Kidney (tissue), 14 donors: Measurements from ENCODE around the gene R3HDML. TPM values are rescaled to one million over a fixed set of nuclear protein-coding genes. Genes with fewer than 3 reads are reported as not detected.
"Not testable (repeated sequence)": the region's sequence is repeated elsewhere in the genome, so short reads cannot be mapped to it uniquely, and the experiment has no call there.

Source experiments
- DNase-seq, 5 donors: peaks; one replicate each; pipeline ENCODE4 v3.0.0-alpha.2; 2013 to 2020
- FAIRE-seq: peaks from 2 replicates; lab custom pipeline; 2012; peaks lifted over from hg19 to GRCh38; lab: Jason Lieb, UNC
- H3K27ac ChIP-seq, 2 donors: one replicate each; pipeline ENCODE4 v1.7.0; 2013; ENCODE audit warnings: low read depth in 2 of 2, low read length in 2 of 2, inconsistent platforms in 1 of 2
- H3K27me3 ChIP-seq: one replicate; pipeline ENCODE4 v1.7.1; 2013; ENCODE audit warnings: low read length, inconsistent platforms; ENCODE audit not compliant: control insufficient read depth, insufficient read depth
- H3K36me3 ChIP-seq, 3 donors: one replicate each; pipeline versions ENCODE4 v1.7.0 to v1.7.1; 2013; ENCODE audit warnings: low read length in 3 of 3, control low read depth in 1 of 3, inconsistent platforms in 1 of 3; ENCODE audit not compliant: insufficient read depth in 3 of 3, control insufficient read depth in 2 of 3
- H3K4me1 ChIP-seq, 3 donors: one replicate each; pipeline versions ENCODE4 v1.7.0 to v1.7.1; 2013; ENCODE audit warnings: low read length in 3 of 3, inconsistent platforms in 1 of 3, low read depth in 1 of 3; ENCODE audit not compliant: control insufficient read depth in 2 of 3, insufficient read depth in 2 of 3
- H3K4me3 ChIP-seq, 3 donors: one replicate each; pipeline versions ENCODE4 v1.7.0 to v1.8.1; 2013; ENCODE audit warnings: low read length in 3 of 3, control low read depth in 1 of 3, inconsistent platforms in 1 of 3
- H3K9ac ChIP-seq, 3 donors: one replicate each; pipeline versions ENCODE4 v1.7.0 to v1.7.1; 2013; ENCODE audit warnings: low read length in 3 of 3, control low read depth in 1 of 3, inconsistent platforms in 1 of 3
- H3K9me3 ChIP-seq, 3 donors: one replicate each; pipeline versions ENCODE4 v1.7.0 to v1.7.1; 2013; ENCODE audit warnings: low read length in 3 of 3, control low read depth in 1 of 3, inconsistent platforms in 1 of 3; ENCODE audit not compliant: control insufficient read depth in 2 of 3, insufficient read depth in 1 of 3
- intact Hi-C: fragments of 100-400 bp; cut with DNase I; formaldehyde crosslinking; loops from one replicate; pipeline ENCODE4 v1.11.1; 2022
- polyA plus RNA-seq: library from polyadenylated mRNA; stranded (reverse); fragments of 350-450 nt; fragmentation: Illumina TruSeq; extraction: RNeasy Lipid Tissue Mini Kit (QIAGEN cat#74804); gene quantifications from one replicate; pipeline ENCODE4 v1.2.3, GENCODE V29; 2014; ENCODE audit warnings: low read depth, low replicate concordance; ENCODE audit not compliant: insufficient read depth
- total RNA-seq: library from RNA; stranded (reverse); fragmentation: NEBNext Ultra II Directional; extraction: Animal tissue kit (Norgen Biotek cat#: 25700); gene quantifications from one replicate; pipeline ENCODE4 v1.2.1, GENCODE V29; 2021
- TF ChIP-seq, protein P1 (sequence below): IDR thresholded peaks from 3 replicates; pipeline ENCODE4 v1.5.1; 2012; ENCODE audit warnings: mild to moderate bottlenecking, moderate library complexity, borderline replicate concordance; ENCODE audit not compliant: insufficient read depth; ENCODE audit errors: extremely low read depth
- donor health status: control.
- donor health status: control.
- donor health status: control.
- donor health status: control.
- donor health status: control.
- donor health status: DM: yes; HTN: yes; CAD: no.
- donor health status: Normal renal cell carcinoma (clear cell type).

R3HDML gene
- total and polyA plus RNA-seq, 2 donors from 2014 or later, result not detected

GRCh38 chr20:44324343-44324742, 12.5 kb upstream of the R3HDML start:
- FAIRE-seq, result no peak
- no peaks in the 10 kb centered on the region for H3K9me3 ChIP-seq
- peak in 2 of 5 donors; percentile 21 to 57 for DNase-seq

DNA sequence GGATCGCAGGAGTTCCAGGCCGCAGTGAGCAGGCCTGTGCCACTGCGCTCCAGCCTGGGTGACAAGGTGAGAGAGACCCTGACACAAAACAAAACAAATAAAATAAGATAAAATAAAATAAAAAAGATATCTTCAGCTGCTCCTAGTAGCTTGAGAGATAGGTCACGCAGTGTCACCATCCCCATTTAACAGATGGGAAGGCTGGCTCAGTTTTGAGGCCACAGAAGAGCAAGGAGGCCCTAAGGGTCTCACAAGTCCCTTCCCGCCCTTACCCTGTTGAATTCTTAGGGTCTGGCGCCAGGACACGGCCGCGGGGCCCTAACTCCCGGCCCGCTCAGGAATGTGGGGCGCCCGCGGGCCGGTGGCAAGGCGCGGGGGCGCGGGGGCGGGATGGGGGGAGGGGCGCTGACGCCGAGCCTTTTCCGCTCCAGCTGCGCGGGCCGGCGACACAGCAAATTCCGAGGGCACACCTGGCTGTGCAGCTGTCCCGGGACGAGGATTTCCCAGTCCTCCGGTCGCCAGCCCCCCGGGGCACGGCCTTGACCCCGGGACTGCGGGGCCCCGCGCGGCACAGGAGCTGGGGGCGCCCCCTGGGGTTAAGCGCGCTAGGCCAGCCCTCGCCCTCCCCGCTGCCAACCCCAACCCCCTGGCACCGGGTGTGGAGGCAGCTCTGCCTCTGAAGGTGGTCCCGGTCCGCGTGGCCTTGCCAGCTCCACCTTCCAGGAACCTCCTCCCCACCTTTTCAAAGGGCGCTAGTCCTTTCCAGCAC, 10.3 kb upstream of the R3HDML start:
- Histone ChIP-seq H3K9me3 (no peaks in the 10 kb centered on the region), H3K4me3 (no peak overlapping the region), H3K9ac (no peak overlapping the region), H3K27ac (no peak overlapping the region), H3K36me3 (no peaks in the 10 kb centered on the region), H3K27me3 (no peaks in the 10 kb centered on the region), H3K4me1 (no peaks in the 10 kb centered on the region)
- TF ChIP-seq, protein P1, sequence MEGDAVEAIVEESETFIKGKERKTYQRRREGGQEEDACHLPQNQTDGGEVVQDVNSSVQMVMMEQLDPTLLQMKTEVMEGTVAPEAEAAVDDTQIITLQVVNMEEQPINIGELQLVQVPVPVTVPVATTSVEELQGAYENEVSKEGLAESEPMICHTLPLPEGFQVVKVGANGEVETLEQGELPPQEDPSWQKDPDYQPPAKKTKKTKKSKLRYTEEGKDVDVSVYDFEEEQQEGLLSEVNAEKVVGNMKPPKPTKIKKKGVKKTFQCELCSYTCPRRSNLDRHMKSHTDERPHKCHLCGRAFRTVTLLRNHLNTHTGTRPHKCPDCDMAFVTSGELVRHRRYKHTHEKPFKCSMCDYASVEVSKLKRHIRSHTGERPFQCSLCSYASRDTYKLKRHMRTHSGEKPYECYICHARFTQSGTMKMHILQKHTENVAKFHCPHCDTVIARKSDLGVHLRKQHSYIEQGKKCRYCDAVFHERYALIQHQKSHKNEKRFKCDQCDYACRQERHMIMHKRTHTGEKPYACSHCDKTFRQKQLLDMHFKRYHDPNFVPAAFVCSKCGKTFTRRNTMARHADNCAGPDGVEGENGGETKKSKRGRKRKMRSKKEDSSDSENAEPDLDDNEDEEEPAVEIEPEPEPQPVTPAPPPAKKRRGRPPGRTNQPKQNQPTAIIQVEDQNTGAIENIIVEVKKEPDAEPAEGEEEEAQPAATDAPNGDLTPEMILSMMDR, result no peak
- intact Hi-C loops, result no loop called here
- FAIRE-seq (no peak), DNase-seq (peak in 4 of 5 donors; percentile 27 to 68 (median 58))

More at GRCh38 chr20:44324343-44324742, 12.5 kb upstream of the R3HDML start:
- intact Hi-C loops, result no loop called here
- Histone ChIP-seq H3K4me3 (no peak overlapping the region), H3K36me3 (no peaks in the 10 kb centered on the region), H3K27me3 (no peaks in the 10 kb centered on the region), H3K27ac (no peak overlapping the region), H3K9ac (no peak overlapping the region), H3K4me1 (no peaks in the 10 kb centered on the region)
- TF ChIP-seq, protein P1, result no peak

DNA sequence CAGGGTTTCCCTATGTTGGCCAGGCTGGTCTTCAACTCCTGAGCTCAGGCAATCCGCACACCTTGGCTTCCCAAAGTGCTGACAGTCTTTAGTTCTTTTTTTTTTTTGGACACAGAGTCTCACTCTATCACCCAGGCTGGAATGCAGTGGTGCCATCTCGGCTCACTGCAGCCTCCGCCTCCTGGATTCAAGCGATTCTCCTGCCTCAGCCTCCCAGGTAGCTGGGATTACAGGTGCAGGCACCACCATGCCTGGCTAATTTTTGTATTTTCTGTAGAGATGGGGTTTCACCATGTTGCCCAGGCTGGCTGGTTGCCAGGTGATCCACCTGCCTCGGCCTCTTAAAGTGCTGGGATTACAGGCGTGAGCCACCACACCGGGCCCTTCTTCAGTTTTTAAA, 9.1 kb upstream of the R3HDML start:
- H3K27me3 ChIP-seq, DNase-seq, H3K9ac ChIP-seq, H3K36me3 ChIP-seq, H3K9me3 ChIP-seq, H3K4me1 ChIP-seq, H3K27ac ChIP-seq, intact Hi-C loops, FAIRE-seq, H3K4me3 ChIP-seq: not testable (repeated sequence)

GRCh38 chr20:44328428-44328827, 8.4 kb upstream of the R3HDML start:
- intact Hi-C loops, result no loop called here
- Histone ChIP-seq H3K9ac (no peak overlapping the region), H3K9me3 (no peaks in the 10 kb centered on the region), H3K36me3 (no peaks in the 10 kb centered on the region), H3K4me3 (no peak overlapping the region), H3K27me3 (no peaks in the 10 kb centered on the region), H3K27ac (no peak overlapping the region), H3K4me1 (no peaks in the 10 kb centered on the region)
- FAIRE-seq (no peak), DNase-seq (no peak)
- TF ChIP-seq, protein P1, result no peak
